RWPE2 (cell line): ENCODE data around the gene RGS7.

Source experiments
- ATAC-seq: fragments of 200-7000 bp; cut with Tn5 transposase; 3 replicates; pipeline ENCODE4 v1.9.1; 2021; ENCODE audit warnings: low read depth
- DNase-seq: peaks from one replicate; pipeline ENCODE4 v3.0.0-alpha.2; 2020; ENCODE audit warnings: low spot score
- H3K27ac ChIP-seq: fragments of 450-650 bp; 2 replicates; pipeline ENCODE4 v1.5.1; 2017; ENCODE audit warnings: mild to moderate bottlenecking; ENCODE audit not compliant: poor library complexity, severe bottlenecking
- H3K27me3 ChIP-seq: fragments of 250-450 bp; sonication (Bioruptor Pico); 2 replicates; pipeline ENCODE4 v1.5.1; 2021; ENCODE audit warnings: mild to moderate bottlenecking, moderate library complexity; ENCODE audit not compliant: insufficient read depth, poor library complexity, severe bottlenecking
- H3K36me3 ChIP-seq: fragments of 250-450 bp; sonication (Bioruptor Pico); 2 replicates; pipeline ENCODE4 v1.5.1; 2020; ENCODE audit warnings: low read depth, mild to moderate bottlenecking, moderate library complexity
- H3K4me1 ChIP-seq: fragments of 250-450 bp; sonication (Bioruptor Pico); 2 replicates; pipeline ENCODE4 v1.5.1; 2021; ENCODE audit warnings: mild to moderate bottlenecking, moderate library complexity; ENCODE audit not compliant: insufficient read depth, poor library complexity, severe bottlenecking
- H3K4me3 ChIP-seq: fragments of 250-450 bp; sonication (Bioruptor Pico); 2 replicates; pipeline ENCODE4 v1.5.1; 2021; ENCODE audit warnings: mild to moderate bottlenecking, moderate library complexity; ENCODE audit not compliant: severe bottlenecking
- H3K9me3 ChIP-seq: fragments of 250-450 bp; sonication (Bioruptor Pico); 2 replicates; pipeline ENCODE4 v1.5.1; 2021; ENCODE audit warnings: mild to moderate bottlenecking, moderate library complexity; ENCODE audit not compliant: severe bottlenecking
- TF ChIP-seq, protein P1 (sequence below): fragments of 450-650 bp; IDR thresholded peaks from one replicate; pipeline ENCODE4 v1.5.1; 2017; ENCODE audit warnings: mild to moderate bottlenecking, moderate library complexity; ENCODE audit not compliant: poor library complexity, severe bottlenecking

The RGS7 gene

DNA sequence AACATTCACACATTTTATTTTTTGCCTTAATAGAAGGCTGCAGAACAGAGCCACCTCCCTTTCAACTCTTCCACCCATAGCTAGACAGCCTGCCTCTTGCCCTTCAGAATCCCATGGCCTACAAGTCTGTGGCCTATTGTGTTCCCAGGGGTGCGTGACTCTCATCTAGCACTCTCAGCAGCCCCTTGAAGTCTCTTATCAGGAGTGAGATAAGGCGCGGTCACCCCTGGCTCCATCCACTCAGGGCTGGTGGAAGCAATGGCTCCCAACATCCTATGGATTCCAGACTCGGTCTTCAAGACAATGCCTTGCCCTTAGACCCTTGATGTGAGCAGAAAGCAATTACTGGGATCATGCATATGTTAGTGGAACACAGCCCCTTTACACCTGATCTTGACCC, 480.9 kb downstream of the RGS7 start:
- TF ChIP-seq, protein P1, sequence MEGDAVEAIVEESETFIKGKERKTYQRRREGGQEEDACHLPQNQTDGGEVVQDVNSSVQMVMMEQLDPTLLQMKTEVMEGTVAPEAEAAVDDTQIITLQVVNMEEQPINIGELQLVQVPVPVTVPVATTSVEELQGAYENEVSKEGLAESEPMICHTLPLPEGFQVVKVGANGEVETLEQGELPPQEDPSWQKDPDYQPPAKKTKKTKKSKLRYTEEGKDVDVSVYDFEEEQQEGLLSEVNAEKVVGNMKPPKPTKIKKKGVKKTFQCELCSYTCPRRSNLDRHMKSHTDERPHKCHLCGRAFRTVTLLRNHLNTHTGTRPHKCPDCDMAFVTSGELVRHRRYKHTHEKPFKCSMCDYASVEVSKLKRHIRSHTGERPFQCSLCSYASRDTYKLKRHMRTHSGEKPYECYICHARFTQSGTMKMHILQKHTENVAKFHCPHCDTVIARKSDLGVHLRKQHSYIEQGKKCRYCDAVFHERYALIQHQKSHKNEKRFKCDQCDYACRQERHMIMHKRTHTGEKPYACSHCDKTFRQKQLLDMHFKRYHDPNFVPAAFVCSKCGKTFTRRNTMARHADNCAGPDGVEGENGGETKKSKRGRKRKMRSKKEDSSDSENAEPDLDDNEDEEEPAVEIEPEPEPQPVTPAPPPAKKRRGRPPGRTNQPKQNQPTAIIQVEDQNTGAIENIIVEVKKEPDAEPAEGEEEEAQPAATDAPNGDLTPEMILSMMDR: no peak

DNA sequence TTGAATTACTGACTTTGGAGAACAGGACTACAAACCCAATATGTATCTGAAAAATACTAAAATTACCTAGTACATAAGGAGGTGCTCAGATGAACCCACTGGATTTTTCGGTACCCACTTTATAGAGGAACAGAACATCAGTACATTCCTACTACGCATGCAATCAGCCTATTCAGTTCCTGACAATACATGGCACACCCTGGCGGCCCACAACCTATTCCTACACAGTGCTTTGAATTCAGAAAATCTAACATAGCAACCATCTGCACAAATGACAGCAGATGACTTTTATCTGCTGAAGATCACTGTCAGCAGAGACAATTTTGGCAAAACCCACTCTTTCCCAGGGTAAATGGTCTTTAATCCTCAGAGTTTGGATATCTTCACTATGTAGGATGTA, 487.9 kb downstream of the RGS7 start:
- no peak overlapping the region for H3K4me3 ChIP-seq
- ATAC-seq: no peak

More for the DNA sequence above, 480.9 kb downstream of the RGS7 start:
- Histone ChIP-seq H3K4me3 (no peak overlapping the region), H3K27me3 (no peaks in the 10 kb centered on the region), H3K9me3 (no peaks in the 10 kb centered on the region), H3K27ac (no peak overlapping the region), H3K4me1 (no peaks in the 10 kb centered on the region), H3K36me3 (no peaks in the 10 kb centered on the region)
- ATAC-seq: no peak
- DNase-seq: no peak

DNA sequence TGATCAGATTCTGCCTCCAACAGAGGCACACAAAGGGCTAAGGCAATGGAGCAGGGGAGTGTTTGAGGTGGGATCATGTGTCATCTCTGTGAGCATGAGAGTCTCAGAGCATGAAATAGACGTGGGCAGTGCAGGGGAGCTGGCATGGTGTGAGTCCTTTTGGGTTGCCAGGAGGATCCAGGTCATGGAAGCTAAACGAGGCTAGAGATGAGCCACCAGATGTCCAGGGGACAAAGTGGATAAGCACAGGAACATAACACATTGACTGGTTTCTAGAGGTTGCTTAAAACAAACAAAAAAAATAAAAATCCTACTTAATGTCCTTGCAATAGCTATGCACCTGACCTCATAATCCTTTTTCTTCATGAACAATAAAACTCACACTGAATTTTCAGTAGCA, 490.3 kb downstream of the RGS7 start:
- no peak for DNase-seq
- H3K9me3 ChIP-seq: no peaks in the 10 kb centered on the region
- no peak for ATAC-seq
- H3K36me3 ChIP-seq: no peaks in the 10 kb centered on the region
- no peak overlapping the region for H3K27ac ChIP-seq
- no peaks in the 10 kb centered on the region for H3K4me1 ChIP-seq
- H3K4me3 ChIP-seq: no peak overlapping the region
- H3K27me3 ChIP-seq: no peaks in the 10 kb centered on the region
- TF ChIP-seq, protein P1: no peak

More for the DNA sequence above, 487.9 kb downstream of the RGS7 start:
- Histone ChIP-seq H3K27ac (no peak overlapping the region), H3K9me3 (no peaks in the 10 kb centered on the region), H3K4me1 (no peaks in the 10 kb centered on the region), H3K36me3 (no peaks in the 10 kb centered on the region), H3K27me3 (no peaks in the 10 kb centered on the region)
- TF ChIP-seq, protein P1: no peak
- no peak for DNase-seq

DNA sequence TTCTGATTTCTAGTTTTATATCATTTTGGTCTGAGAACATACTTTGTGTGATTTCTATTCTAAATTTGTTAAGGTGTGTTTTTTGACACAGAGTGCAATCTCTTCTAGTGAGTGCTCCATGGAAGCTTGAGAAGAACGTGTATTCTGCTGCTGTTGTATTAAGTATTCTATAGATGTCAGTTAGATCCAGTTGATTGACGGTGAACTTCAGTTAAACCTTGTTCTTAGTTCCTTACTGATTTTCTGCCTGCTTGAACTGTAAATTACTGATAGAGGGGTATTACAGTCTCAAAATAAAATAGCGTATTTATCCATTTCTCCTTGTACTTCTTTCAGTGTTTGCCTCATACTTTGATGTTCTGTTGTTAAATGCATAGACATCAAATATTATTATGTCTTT, 497.0 kb downstream of the RGS7 start:
- Histone ChIP-seq H3K9me3 (no peaks in the 10 kb centered on the region), H3K27me3 (no peaks in the 10 kb centered on the region), H3K4me1 (no peaks in the 10 kb centered on the region), H3K27ac (no peak overlapping the region), H3K36me3 (no peaks in the 10 kb centered on the region), H3K4me3 (no peak overlapping the region)
- ATAC-seq: no peak
- no peak for DNase-seq
- TF ChIP-seq, protein P1: no peak

DNA sequence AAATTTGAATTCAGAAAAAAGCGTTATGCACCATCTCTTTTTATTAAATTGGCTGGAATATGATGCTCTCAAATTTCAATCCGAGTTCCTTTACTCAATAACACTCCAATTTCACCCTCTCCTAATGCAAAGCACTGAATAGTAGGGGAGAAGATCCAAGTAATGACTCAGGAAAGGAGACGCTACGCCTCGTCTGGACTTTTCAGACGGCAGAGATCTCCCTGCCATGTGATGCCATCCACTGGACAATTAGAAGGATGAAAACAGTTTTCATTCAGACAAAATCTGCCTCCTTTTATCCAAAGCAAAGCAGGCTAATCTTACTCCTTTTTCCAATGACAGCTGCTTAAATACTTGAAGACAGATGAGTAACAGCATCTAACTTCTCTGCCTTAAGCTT, 502.6 kb downstream of the RGS7 start:
- TF ChIP-seq, protein P1: peak; percentile 35
- Histone ChIP-seq H3K9me3 (no peaks in the 10 kb centered on the region), H3K36me3 (no peaks in the 10 kb centered on the region), H3K27ac (no peak overlapping the region), H3K4me1 (no peaks in the 10 kb centered on the region), H3K4me3 (no peak overlapping the region), H3K27me3 (no peaks in the 10 kb centered on the region)
- DNase-seq: no peak
- ATAC-seq: 0 out of 3 replicates have a peak, but pooled peaks have one; percentile 40
